Esophagus (tissue), 2 donors: Measurements from ENCODE around the gene SIRPA. TPM values are rescaled to one million over a fixed set of nuclear protein-coding genes. Genes with fewer than 3 reads are reported as not detected.

Experiments
- H3K27ac ChIP-seq, 2 donors: one replicate each; pipeline ENCODE4 v1.5.1; 2013; ENCODE audit warnings: low read depth in 2 of 2, mild to moderate bottlenecking in 2 of 2, inconsistent platforms in 1 of 2, low read length in 1 of 2, moderate library complexity in 1 of 2
- H3K27me3 ChIP-seq, 2 donors: one replicate each; pipeline ENCODE4 v1.6.1; 2013; ENCODE audit warnings: low read length in 2 of 2, control low read depth in 1 of 2, mild to moderate bottlenecking in 1 of 2; ENCODE audit not compliant: insufficient read depth in 2 of 2, control insufficient read depth in 1 of 2
- H3K36me3 ChIP-seq, 2 donors: one replicate each; pipeline ENCODE4 v1.6.1; 2013; ENCODE audit warnings: low read length in 1 of 2; ENCODE audit not compliant: control insufficient read depth in 2 of 2, insufficient read depth in 2 of 2
- H3K4me1 ChIP-seq, 2 donors: one replicate each; pipeline ENCODE4 v1.6.1; 2013; ENCODE audit warnings: low read length in 1 of 2; ENCODE audit not compliant: control insufficient read depth in 2 of 2, insufficient read depth in 2 of 2
- H3K4me3 ChIP-seq, 2 donors: one replicate each; pipeline ENCODE4 v1.5.1; 2013; ENCODE audit warnings: low read length in 2 of 2, mild to moderate bottlenecking in 2 of 2, low read depth in 1 of 2, moderate library complexity in 1 of 2
- H3K9me3 ChIP-seq, 2 donors: one replicate each; pipeline ENCODE4 v1.6.1; 2013; ENCODE audit warnings: mild to moderate bottlenecking in 2 of 2, low read depth in 1 of 2, low read length in 1 of 2, moderate library complexity in 1 of 2; ENCODE audit not compliant: control insufficient read depth in 2 of 2, insufficient read depth in 1 of 2
- WGBS, 2 donors: extraction: QIAGEN DNeasy Blood & Tissue Kit; methylation state at CpG; one replicate each; pipeline ENCODE4 v1.1.7; 2013; 5-methylcytosine and 5-hydroxymethylcytosine counted together
- polyA plus RNA-seq, 2 donors: library from polyadenylated mRNA; stranded (reverse); fragments of 200-250 nt; gene quantifications; one replicate each; pipeline ENCODE4 v1.2.3, GENCODE V29; 2013
- donor health status: healthy with polysubstance abuse.
- donor health status: Bipolar disorder and iron deficiency.

SIRPA gene
- polyA plus RNA-seq, 2 donors: 5.1 to 7.9 TPM

- H3K4me3 ChIP-seq: no peak overlapping the region
- no peaks in the 10 kb centered on the region for H3K4me1 ChIP-seq
- no peaks in the 10 kb centered on the region for H3K36me3 ChIP-seq
- no peaks in the 10 kb centered on the region for H3K27me3 ChIP-seq
- H3K27ac ChIP-seq: no peak overlapping the region
- 81 to 85% methylated on average over 5 of the region's 5 CpGs for WGBS, 2 donors
- H3K9me3 ChIP-seq: no peaks in the 10 kb centered on the region
Observed at GRCh38 chr20:1982686-1983085, 87.5 kb downstream of the SIRPA start.

GRCh38 chr20:1983301-1983700 lies 88.1 kb downstream of the SIRPA start:
- 40 to 48% methylated on average over 4 of the region's 4 CpGs for WGBS, 2 donors
- no peaks in the 10 kb centered on the region for H3K27me3 ChIP-seq

GRCh38 chr20:1987826-1988225 lies 92.6 kb downstream of the SIRPA start:
- H3K4me1 ChIP-seq: no peaks in the 10 kb centered on the region
- H3K4me3 ChIP-seq: no peak overlapping the region
- WGBS, 2 donors: 21 to 35% methylated on average over 3 of the region's 3 CpGs
- no peaks in the 10 kb centered on the region for H3K9me3 ChIP-seq
- no peak overlapping the region for H3K27ac ChIP-seq
- H3K27me3 ChIP-seq: peaks cover 0 to 5% of the 10 kb centered on the region in 2 donors
- no peaks in the 10 kb centered on the region for H3K36me3 ChIP-seq

More at GRCh38 chr20:1983301-1983700, 88.1 kb downstream of the SIRPA start:
- no peaks in the 10 kb centered on the region for H3K9me3 ChIP-seq
- H3K36me3 ChIP-seq: no peaks in the 10 kb centered on the region
- H3K4me1 ChIP-seq: no peaks in the 10 kb centered on the region
- no peak overlapping the region for H3K4me3 ChIP-seq
- H3K27ac ChIP-seq: no peak overlapping the region

Other genes starting within 250 kb of the SIRPA start
- under 1 TPM; 0.62 to 0.79 TPM for gene SIRPG, start 237.6 kb upstream of the SIRPA start, polyA plus RNA-seq
- not detected for gene PDYN, start 98.7 kb downstream of the SIRPA start, polyA plus RNA-seq
- gene STK35, start 206.4 kb downstream of the SIRPA start, polyA plus RNA-seq: 1 to 10 TPM; 6.9 to 8.0 TPM